Hippocampal formation (tissue), 2 donors: ENCODE results near the gene TBRG1.
A peak's percentile ranks its signal among the peaks of the same experiment; 100 is the strongest.

Experiments
- DNase-seq, 2 donors: peaks; one replicate each; lab custom pipeline; 2025; lab: John Stamatoyannopoulos, UW

The TBRG1 gene

DNA sequence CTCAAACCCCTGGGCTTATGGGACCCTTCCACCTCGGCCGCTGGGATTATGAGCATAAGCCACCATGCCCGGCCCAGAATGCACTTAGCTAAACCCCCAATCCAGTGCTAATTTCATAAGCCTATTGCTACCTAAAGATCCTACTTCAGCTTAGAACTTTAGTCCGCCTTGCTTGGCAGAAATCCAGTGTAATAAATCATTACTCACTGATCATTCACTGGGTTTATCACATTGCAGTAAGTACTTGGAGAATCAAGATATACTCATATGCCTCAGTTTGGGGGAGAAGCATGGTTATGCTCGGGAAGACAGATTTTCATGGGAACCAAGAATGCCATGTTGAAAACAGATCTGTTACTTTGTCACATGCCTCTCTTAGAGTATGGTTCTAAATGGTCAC, 3.8 kb upstream of the TBRG1 start:
- DNase-seq = no peak

GRCh38 chr11:124623861-124624525, 1.3 kb downstream of the TBRG1 start:
- DNase-seq = no peak

- no peak for DNase-seq
Measured at GRCh38 chr11:124625504-124626168, 3.0 kb downstream of the TBRG1 start.

DNA sequence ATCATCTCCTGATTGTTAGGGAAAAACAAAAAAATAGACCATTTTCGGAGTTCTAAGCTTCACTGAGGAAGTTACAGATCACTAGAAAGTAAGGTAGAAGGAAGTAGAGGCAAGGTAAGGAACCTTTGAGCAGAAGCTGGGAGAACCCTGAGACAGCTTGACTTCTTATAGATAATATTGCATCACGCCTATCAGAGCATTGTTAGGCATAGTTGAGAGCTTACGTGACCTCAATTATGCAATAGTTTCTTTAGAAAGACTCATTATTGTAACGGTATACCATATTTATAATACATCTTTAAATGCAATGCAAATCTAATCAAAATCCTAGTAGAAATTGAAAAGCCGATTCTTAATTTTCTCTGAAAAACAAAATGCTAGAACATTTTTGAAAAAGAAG, 4.9 kb downstream of the TBRG1 start:
- DNase-seq = no peak

GRCh38 chr11:124629961-124630360, 7.3 kb downstream of the TBRG1 start:
- DNase-seq = no peak

GRCh38 chr11:124633355-124633754, 10.7 kb downstream of the TBRG1 start:
- DNase-seq = no peak

DNA sequence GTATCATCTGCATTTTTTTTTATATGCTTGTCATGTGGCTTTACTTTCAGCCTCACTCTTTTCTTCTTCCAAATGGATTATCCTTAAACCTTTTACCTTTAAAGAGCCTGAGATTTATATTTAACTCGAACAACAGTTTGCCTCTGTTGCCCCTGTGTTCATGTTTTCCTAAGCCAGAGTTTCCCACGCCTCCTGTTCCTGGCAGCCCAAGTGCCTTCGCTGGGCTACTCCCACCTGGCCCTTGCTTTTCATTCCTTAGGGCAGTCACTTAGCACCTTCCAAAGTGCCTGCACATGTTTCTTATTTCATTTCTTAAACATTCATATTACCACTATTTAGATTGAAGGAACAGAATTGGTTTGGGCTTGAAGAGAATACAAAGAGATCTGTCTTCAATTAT, 13.3 kb downstream of the TBRG1 start:
- no peak for DNase-seq

DNA sequence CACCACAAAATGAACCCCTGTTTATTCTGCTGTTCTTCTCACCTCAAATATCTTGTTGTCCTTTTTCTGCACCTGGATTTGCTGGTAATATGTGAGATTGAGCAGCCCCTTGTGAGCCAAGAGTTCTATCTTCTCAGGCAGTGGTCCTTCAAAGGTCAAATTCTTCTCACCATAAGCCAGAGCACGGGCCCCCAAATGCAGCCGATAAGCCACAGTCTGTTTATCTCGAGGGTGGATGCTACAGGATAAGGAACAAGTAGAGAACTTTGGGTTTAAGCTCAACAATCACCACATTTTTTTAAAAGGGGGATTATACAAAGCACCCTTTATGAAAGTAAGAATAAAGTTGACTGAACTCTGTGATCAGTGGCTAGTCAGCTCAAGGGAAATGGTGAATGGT, 15.8 kb downstream of the TBRG1 start:
- DNase-seq = no peak

DNA sequence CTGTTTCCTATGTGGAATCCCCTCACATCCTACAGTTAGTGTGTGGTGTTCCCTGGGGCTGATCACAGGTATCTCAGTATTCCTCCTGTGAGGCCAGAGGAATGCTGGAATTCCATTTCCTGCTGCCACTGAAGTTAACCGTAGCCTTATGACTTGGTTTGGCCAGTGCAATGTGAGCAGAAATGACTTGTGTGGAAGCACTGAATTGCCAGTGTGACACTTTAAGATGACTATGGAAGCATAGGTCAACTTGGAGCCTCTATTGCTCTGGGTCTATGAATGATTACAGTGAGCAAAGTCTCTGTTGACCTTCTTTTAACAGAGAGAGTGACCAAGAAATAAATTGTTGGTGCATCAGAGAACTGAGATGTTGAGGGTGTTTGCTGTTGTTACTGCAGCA, 16.5 kb downstream of the TBRG1 start:
- no peak for DNase-seq

DNA sequence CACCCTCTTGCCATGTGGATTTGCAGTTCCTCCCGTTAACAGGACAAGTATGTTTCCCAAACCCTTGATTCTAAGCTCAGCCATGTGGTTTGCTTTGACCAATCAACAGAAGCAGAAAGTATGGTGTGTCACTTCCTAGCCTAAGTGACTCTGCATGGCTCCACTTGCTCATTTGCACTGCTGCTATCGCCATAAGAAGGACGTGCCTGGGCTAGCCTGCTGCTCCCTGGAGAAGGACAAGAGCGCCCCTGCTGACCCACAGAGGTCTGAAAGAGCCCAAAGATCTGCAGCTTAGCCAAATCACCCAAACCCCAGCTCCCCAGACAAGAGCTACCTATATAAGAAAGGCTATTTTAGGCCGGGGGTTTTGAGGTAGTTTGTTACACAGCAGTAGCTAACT, 18.0 kb downstream of the TBRG1 start:
- no peak for DNase-seq

DNA sequence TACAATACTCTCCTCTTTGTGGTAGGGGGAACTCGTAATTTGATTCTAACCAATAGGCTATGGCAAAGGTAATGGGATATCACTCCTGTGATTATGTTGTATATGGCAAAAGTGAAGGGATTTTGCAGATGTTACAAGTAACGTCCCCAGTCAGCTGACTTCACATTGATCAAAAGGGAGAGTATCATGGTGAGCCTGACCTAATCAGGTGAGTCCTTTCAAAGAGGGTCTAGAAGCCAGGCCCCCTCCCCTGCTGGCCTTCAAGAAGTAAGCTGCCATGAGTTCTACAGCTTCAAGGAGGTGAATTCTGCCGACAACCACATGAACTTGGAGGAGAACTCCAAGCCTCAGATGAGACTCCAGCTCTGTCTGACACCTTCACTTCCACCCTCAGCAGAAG, 20.0 kb downstream of the TBRG1 start:
- no peak for DNase-seq

GRCh38 chr11:124643042-124643604, 20.5 kb downstream of the TBRG1 start:
- DNase-seq = no peak

DNA sequence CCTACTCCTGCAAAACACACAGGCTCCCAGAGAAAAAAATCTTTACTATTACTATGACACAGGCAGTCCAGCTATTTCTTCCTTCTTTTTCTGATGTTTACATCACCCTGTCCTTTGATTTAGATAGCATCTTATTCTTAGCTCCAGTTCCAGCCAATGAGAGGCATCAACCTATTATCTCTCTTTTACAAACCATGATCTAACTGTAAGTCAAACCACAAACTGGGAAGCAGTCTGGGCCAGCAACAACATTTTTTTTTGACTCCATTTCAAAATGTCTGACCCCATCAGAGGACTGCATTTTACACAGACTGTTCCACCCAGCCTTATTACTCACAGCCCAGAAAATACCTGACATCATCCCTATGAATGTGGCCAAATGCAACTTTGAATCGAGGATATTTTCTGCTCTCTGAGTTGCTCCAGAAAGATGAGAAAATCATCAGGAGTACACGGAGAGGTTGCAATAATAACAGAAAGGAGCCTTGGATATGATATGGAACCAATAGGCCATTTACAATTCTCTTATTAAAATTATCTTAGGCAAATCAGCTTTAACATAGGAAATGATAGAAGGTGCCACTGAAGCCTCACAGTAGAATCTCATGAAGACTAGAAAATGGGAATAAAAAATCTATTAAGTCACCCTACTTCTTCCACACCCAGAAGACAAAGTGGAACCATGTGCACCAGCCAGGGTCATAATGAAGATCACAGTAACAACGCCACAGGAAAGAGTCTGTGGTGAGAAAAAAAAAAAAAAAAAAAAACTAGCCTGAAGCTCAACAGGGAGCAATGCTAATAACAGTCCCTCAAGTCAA, 21.2 kb downstream of the TBRG1 start:
- no peak for DNase-seq

GRCh38 chr11:124644426-124645280, 22.0 kb downstream of the TBRG1 start:
- peak; percentile 39 to 66 for DNase-seq

DNA sequence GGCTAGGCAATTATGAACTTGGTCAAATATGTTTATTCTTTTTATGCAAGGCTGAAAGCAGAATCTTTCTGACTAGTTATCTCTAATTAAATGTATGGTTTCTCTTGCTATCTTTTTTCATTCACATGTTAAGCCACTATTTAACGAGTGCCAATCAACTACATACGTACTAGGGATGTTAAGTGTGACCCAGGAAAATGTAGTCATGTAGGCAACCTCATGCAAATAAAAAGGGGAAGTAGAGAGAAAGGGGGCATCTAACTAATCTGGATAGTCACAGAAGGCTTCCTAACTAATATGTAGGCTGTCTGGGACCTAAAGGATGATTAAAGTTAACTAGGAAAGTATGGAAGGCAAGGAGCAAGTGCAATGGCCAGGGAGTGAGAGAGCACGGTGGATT, 23.5 kb downstream of the TBRG1 start:
- DNase-seq = no peak

DNA sequence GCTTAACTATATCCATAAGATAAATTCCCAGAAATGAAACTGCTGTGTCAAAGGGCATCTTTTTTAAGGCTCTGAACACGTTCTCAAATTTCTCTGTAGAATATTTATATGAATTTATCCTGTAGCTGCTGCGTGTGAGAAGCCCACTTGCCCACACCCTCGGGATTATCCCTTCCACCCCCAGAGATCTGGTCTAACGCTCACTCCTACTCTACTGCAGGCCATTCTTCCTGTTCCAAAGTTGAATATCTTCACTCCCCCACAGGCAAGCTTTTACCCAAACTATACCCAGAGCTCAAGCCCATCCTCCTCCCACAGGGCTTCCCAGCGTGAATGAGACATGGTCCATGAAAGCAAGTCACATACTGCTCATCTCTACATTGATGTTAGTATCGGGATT, 25.9 kb downstream of the TBRG1 start:
- no peak for DNase-seq

GRCh38 chr11:124656774-124657630, 34.3 kb downstream of the TBRG1 start:
- DNase-seq = peak in 1 of 2 donors; percentile 63

DNA sequence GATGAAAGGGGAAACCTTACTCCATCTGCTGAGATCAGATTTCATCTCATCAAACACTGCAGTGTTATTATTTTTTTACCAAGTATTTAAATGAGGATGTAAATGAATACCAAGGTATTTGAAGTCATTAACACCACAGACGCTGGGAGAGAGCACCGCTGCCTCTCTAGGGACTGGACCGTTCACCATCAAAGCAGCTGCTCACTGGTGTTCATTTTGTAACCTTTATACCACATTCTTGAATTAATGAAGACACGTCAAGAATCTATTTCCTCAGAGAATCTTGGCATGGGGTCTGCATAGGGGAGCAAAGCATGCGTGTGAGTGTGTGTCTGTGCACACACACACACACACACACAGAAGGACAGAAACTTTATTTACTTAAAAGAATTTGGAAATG, 35.2 kb downstream of the TBRG1 start:
- no peak for DNase-seq

GRCh38 chr11:124658501-124658900, 35.8 kb downstream of the TBRG1 start:
- no peak for DNase-seq

GRCh38 chr11:124658986-124659385, 36.3 kb downstream of the TBRG1 start:
- no peak for DNase-seq

DNA sequence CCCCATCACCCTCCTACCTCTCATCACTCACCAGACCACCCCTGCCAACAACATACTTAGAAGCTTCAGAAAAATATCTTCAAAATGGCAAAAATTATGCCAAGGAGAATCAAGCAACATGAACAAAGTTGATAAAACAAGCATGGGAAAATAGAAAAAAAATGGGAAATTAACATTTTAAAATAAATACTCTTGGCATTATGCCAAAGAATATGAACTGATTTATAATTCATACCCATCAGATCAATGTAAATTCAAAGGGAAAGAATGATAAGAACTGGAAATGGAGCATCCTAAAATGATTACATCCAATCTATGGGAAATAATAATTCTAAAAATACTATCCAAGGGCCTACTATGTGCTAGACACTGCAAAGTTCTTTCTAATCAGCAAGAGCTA, 38.9 kb downstream of the TBRG1 start:
- DNase-seq = no peak
